Esophagus squamous epithelium (tissue), 5 donors: ENCODE results near the gene ROR1. TPM values are rescaled to one million over a fixed set of nuclear protein-coding genes. Genes with fewer than 3 reads are reported as not detected.

Experiments used
- DNase-seq: peaks from one replicate; lab custom pipeline; 2025; lab: John Stamatoyannopoulos, UW
- H3K27ac ChIP-seq, 4 donors: fragments of 200-600 bp; sonication (generic); one replicate each; pipeline ENCODE4 v1.5.1; 2016 to 2019; ENCODE audit warnings: mild to moderate bottlenecking in 1 of 4
- H3K27me3 ChIP-seq, 4 donors: fragments of 200-600 bp; sonication (generic); 1 replicate in 3 of 4; 2 replicates in 1 of 4; pipeline versions ENCODE4 v1.5.1 to v1.6.0; 2017 to 2021; ENCODE audit warnings: antibody characterized with exemption in 1 of 4
- H3K36me3 ChIP-seq, 3 donors: fragments of 200-600 bp; sonication (generic); one replicate each; pipeline ENCODE4 v1.5.1; 2016 to 2019
- H3K4me1 ChIP-seq, 3 donors: fragments of 200-600 bp; sonication (generic); one replicate each; pipeline ENCODE4 v1.5.1; 2017 to 2019
- H3K4me3 ChIP-seq, 4 donors: fragments of 200-600 bp; sonication (generic); 1 replicate in 3 of 4; 2 replicates in 1 of 4; pipeline ENCODE4 v1.5.1; 2016 to 2019; ENCODE audit warnings: mild to moderate bottlenecking in 2 of 4, moderate library complexity in 1 of 4
- H3K9me3 ChIP-seq, 3 donors: fragments of 200-600 bp; sonication (generic); one replicate each; pipeline ENCODE4 v1.5.1; 2016 to 2019
- POLR2A ChIP-seq, 4 donors: fragments of 450-650 bp; IDR thresholded peaks; one replicate each; pipeline ENCODE4 v1.6.1; 2017; ENCODE audit warnings: antibody characterized with exemption in 4 of 4, mild to moderate bottlenecking in 4 of 4, moderate library complexity in 3 of 4
- WGBS, 2 donors: methylation state at CpG; one replicate each; pipeline ENCODE4 v1.1.5; 2018; 5-methylcytosine and 5-hydroxymethylcytosine counted together
- intact Hi-C: fragments of 100-400 bp; cut with DNase I; formaldehyde crosslinking; loops from one replicate; pipeline ENCODE4 v1.15.0; 2022
- total RNA-seq, 4 donors: library from RNA; depleted of rRNA; stranded (reverse); fragments of >200 nt; gene quantifications; one replicate each; pipeline ENCODE4 v1.1.0, GENCODE V29; 2016
- TF ChIP-seq, protein P1 (sequence below), 6 experiments: fragments of 450-650 bp in 4 of 6; fragments of 200-600 bp in 2 of 6; sonication (generic) in 2 of 6; IDR thresholded peaks; one replicate each; pipeline ENCODE4 v1.5.1; 2016 to 2019; ENCODE audit warnings: antibody characterized with exemption in 6 of 6, mild to moderate bottlenecking in 4 of 6, moderate library complexity in 4 of 6
- donor health status: DM: yes; HTN: yes; CAD: no.

The ROR1 gene
- total RNA-seq, 4 donors from 2014 or later: 6.6 to 15.3 (median 9.4) TPM

DNA sequence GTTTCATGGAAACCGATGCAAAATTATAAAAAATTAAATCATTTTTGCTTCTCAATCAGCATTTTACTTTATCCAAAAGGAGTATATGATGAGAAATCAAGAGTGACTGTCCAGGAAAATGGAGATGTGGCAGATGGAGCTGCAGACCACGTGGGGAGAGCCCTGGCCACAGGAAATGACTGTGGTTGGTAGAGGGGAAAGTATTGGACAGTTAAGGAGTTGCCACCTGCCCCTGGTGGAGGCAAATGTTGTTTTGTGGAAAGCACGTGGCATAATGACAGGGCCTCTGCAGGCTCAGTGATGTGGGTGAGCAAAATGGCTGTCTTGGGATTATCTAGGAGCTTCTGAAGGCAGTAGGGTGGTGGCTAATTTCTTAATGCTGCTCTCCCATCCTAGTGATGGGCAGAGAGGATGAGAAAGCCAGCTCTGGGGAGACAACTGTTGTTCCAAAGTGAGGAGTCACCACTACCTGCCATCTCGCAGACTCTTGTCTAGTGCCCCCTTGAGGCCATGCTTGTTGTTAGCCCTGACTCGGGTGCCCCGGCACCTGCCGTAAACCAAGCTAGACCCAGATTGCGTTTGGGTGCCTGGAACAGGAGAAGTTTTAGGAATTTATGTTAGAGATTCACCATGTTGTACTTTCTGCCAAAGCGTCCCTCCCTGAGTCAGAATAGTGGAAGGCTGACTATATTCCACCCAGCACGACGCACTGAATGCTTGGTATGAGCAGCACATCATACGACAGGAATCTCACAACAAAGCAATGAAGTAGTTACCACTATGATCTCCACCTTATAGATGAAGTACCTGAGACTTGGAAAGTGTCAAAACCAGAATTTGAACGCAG is 144.0 kb downstream of the ROR1 start:
- TF ChIP-seq POLR2A (IDR thresholded peaks at IDR 0.05): no peak
- TF ChIP-seq, protein P1, sequence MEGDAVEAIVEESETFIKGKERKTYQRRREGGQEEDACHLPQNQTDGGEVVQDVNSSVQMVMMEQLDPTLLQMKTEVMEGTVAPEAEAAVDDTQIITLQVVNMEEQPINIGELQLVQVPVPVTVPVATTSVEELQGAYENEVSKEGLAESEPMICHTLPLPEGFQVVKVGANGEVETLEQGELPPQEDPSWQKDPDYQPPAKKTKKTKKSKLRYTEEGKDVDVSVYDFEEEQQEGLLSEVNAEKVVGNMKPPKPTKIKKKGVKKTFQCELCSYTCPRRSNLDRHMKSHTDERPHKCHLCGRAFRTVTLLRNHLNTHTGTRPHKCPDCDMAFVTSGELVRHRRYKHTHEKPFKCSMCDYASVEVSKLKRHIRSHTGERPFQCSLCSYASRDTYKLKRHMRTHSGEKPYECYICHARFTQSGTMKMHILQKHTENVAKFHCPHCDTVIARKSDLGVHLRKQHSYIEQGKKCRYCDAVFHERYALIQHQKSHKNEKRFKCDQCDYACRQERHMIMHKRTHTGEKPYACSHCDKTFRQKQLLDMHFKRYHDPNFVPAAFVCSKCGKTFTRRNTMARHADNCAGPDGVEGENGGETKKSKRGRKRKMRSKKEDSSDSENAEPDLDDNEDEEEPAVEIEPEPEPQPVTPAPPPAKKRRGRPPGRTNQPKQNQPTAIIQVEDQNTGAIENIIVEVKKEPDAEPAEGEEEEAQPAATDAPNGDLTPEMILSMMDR (IDR thresholded peaks at IDR 0.05): peak in 2 of 6 experiments; percentile 21 to 41
- Histone ChIP-seq H3K27me3 (no peaks in the 10 kb centered on the region), H3K4me1 (peaks cover 0 to 39% (median 4%) of the 10 kb centered on the region in 3 donors), H3K9me3 (no peaks in the 10 kb centered on the region), H3K36me3 (no peaks in the 10 kb centered on the region), H3K27ac (no peak overlapping the region), H3K4me3 (no peak overlapping the region)
- 79 to 91% methylated on average over 8 to 12 of the region's 13 CpGs for WGBS, 2 donors
- no peak for DNase-seq
- intact Hi-C loops: no loop called here

DNA sequence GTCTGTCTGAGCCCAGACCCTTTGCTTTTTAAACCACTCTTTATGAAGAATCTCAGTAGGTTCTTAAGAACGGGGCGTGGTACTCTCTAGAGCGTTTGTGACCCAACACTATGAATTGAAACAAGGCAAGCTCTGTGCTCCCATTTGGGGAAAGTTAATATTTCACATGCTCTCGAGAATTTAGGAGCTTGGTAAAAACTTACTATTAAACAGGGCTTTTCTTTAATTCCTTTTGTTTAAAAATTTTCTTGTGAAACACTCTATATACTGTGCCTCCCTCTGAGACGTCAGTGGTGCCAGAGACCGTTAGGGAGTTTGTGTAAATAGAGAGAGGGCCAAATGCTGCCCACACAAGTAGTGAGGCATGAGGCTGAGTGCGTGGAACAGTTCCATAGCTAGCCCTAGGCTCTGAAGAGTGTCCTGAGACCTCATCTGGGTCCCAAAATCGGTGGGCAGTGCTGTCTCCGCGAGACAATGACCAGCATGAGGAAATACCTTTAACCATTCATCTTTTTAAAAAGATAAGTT is 144.7 kb downstream of the ROR1 start:
- Histone ChIP-seq H3K27me3 (no peaks in the 10 kb centered on the region), H3K36me3 (no peaks in the 10 kb centered on the region), H3K9me3 (no peaks in the 10 kb centered on the region), H3K27ac (no peak overlapping the region), H3K4me1 (peaks cover 0 to 34% (median 4%) of the 10 kb centered on the region in 3 donors), H3K4me3 (no peak overlapping the region)
- intact Hi-C loops: no loop called here
- 75 to 77% methylated on average over 9 to 10 of the region's 10 CpGs for WGBS, 2 donors
- no peak for TF ChIP-seq POLR2A (IDR thresholded peaks at IDR 0.05)
- TF ChIP-seq, protein P1 (IDR thresholded peaks at IDR 0.05): no peak
- DNase-seq: no peak

DNA sequence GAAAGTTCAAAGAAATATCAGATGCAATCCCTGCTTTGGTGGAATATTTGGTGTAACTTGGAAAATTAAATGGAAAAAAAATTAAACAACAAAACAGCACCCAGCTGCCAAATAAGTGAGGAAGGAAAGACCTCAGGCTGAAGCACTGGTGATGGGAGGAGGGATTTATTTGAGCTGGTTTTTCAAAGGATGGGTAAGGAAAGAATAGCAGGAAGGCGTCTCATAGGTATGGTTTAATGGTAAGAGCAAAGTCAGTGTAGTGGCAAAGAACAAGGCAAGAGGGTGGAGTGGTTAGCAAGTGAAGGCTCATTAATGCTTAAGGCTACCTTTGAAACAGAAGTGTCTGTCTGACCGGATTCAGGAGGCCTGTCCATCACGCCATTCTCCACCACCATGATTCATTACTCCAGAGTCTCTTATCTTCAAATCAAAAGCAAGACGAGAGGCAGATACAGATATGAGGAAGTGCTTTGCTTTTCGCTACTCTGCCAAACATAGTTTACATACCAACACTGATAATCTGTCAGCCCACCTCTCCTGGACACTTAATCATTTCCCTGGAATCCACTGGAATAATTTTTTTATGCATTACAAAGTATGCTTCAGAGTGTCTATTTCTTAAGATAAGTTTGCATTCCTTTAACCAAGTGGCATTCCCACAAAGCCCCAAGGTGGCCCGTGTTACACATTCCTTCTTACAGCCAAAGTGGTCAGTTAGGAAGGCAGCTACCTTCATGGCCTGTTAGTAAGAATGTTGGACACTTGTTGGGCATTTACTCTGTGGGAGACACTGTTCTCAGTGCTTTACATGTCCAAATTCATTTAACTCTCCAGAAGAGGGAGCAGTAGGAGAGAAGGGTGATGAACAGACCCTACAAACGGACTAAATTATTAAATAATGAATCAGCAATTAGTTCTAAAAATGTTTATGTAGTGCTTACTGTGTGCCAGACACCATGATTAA is 146.6 kb downstream of the ROR1 start:
- Histone ChIP-seq H3K4me3 (no peak overlapping the region), H3K9me3 (no peaks in the 10 kb centered on the region), H3K4me1 (peaks cover 0 to 20% (median 0%) of the 10 kb centered on the region in 3 donors), H3K27ac (no peak overlapping the region), H3K36me3 (no peaks in the 10 kb centered on the region), H3K27me3 (no peaks in the 10 kb centered on the region)
- no peak for TF ChIP-seq POLR2A (IDR thresholded peaks at IDR 0.05)
- TF ChIP-seq, protein P1 (IDR thresholded peaks at IDR 0.05): peak in 2 of 6 experiments; percentile 9 to 32
- intact Hi-C loops: no loop called here
- 64 to 70% methylated on average over 7 of the region's 7 CpGs for WGBS, 2 donors
- DNase-seq: no peak

DNA sequence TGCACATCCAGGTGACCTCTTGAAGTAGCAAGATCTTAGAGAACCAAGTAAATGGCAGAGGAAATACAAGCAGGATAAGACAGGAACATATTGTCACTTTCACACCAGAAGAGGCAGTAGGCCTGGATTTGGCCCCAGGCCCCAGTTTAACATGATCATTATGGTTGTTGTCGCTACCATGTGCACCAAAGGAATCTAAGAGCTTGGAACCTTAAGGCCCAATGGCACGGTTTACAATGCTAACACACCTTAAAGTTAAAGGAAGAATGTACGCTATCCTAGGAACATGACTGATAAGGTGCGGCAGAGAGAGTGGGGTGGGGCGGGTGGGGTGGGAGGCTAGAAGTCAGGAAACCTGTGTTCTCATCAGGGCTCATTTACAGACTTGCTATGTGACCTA is 147.5 kb downstream of the ROR1 start:
- Histone ChIP-seq H3K9me3 (no peaks in the 10 kb centered on the region), H3K4me1 (peaks cover 0 to 20% (median 0%) of the 10 kb centered on the region in 3 donors), H3K27me3 (no peaks in the 10 kb centered on the region), H3K27ac (no peak overlapping the region), H3K4me3 (no peak overlapping the region), H3K36me3 (no peaks in the 10 kb centered on the region)
- DNase-seq: no peak
- TF ChIP-seq, protein P1 (IDR thresholded peaks at IDR 0.05): no peak
- TF ChIP-seq POLR2A (IDR thresholded peaks at IDR 0.05): no peak
- intact Hi-C loops: no loop called here
- WGBS, 2 donors: 89 to 93% methylated on average over 3 to 5 of the region's 5 CpGs
